AG04450 (cell line): ENCODE measurements around the gene PHOX2A. TPM values are rescaled to one million over a fixed set of nuclear protein-coding genes. Genes with fewer than 3 reads are reported as not detected.

Experiments used
- CTCF ChIA-PET: fragments of 300-600, 350-600 bp; formaldehyde crosslinking; extraction: SDS; loops from one replicate; lab custom pipeline; 2022; ENCODE audit warnings: antibody characterized with exemption, inconsistent platforms; lab: Charles Lee
- POLR2A ChIA-PET: fragments of 350-600 bp; formaldehyde crosslinking; extraction: SDS; loops from one replicate; lab custom pipeline; 2021; ENCODE audit warnings: antibody characterized with exemption, inconsistent platforms; lab: Yijun Ruan, JAX
- DNase-seq: peaks from one replicate; pipeline ENCODE4 v3.0.0-alpha.2; 2011; ENCODE audit warnings: low read depth, low spot score
- H3K27ac ChIP-seq: one replicate; pipeline ENCODE4 v1.5.1; 2012; ENCODE audit warnings: low read depth, low read length, control low read depth
- H3K27me3 ChIP-seq: one replicate; pipeline ENCODE4 v1.6.0; 2012; ENCODE audit warnings: low read length; ENCODE audit not compliant: control insufficient read depth, insufficient read depth
- H3K4me3 ChIP-seq: 2 replicates; pipeline ENCODE4 v1.5.1; 2011; ENCODE audit warnings: mild to moderate bottlenecking, low read depth, low read length, control low read depth
- H3K9me3 ChIP-seq: 2 replicates; pipeline ENCODE4 v1.5.1; 2012; ENCODE audit warnings: low read length; ENCODE audit not compliant: control insufficient read depth, insufficient read depth
- polyA plus RNA-seq: library from polyadenylated mRNA; depleted of rRNA; stranded (reverse); fragments of >200 nt; gene quantifications from 2 replicates; pipeline ENCODE4 v1.2.3, GENCODE V29; 2011
- TF ChIP-seq, protein P1 (sequence below): IDR thresholded peaks from 2 replicates; pipeline ENCODE4 v1.5.1; 2011; ENCODE audit warnings: low read depth, low read length, control low read depth, inconsistent platforms

The PHOX2A gene
- polyA plus RNA-seq, 1 experiment, result not detected

DNA sequence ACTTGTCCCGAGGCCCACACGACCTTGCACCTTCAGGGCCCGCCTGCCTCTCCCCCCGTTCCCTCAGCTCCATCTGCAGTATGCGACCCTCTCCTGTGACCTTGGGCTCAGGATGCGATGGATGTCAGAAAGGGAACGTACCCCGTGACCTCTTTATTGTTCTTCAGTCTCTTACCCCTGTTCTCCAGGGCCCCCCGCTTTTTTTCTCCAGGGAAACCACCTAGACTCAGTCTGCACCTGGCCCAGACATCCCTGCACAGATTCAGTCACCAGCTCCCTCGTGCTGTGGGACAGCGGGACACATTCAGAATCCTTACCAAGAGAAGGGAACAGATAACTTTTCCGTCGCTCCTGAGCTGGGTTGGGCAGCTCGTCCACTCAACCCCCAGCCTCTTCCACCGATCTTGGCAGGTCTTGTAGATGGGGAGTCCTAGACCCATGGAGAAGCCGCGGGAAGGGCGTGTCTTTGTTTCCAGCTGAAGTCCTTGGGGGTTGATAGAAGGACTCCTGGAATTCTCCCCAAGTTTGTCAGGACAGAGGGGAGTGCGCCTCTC lies 1.4 kb upstream of the PHOX2A start:
- H3K27me3 ChIP-seq, result peaks cover 82% of the 10 kb centered on the region
- peaks cover 8% of the 10 kb centered on the region; the same call in 1 of the 2 replicates for H3K9me3 ChIP-seq
- TF ChIP-seq, protein P1, sequence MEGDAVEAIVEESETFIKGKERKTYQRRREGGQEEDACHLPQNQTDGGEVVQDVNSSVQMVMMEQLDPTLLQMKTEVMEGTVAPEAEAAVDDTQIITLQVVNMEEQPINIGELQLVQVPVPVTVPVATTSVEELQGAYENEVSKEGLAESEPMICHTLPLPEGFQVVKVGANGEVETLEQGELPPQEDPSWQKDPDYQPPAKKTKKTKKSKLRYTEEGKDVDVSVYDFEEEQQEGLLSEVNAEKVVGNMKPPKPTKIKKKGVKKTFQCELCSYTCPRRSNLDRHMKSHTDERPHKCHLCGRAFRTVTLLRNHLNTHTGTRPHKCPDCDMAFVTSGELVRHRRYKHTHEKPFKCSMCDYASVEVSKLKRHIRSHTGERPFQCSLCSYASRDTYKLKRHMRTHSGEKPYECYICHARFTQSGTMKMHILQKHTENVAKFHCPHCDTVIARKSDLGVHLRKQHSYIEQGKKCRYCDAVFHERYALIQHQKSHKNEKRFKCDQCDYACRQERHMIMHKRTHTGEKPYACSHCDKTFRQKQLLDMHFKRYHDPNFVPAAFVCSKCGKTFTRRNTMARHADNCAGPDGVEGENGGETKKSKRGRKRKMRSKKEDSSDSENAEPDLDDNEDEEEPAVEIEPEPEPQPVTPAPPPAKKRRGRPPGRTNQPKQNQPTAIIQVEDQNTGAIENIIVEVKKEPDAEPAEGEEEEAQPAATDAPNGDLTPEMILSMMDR, result no peak
- H3K4me3 ChIP-seq, result no peak overlapping the region
- POLR2A ChIA-PET, result no interaction called here
- H3K27ac ChIP-seq, result no peak overlapping the region
- CTCF ChIA-PET, result interaction anchor here (0.6 to 2.7 kb wide), 4 partner anchors 169 to 220 kb away, joined by 3 to 12 read pairs (median 4); no protein-coding TSS in a partner anchor
- DNase-seq, result no peak

DNA sequence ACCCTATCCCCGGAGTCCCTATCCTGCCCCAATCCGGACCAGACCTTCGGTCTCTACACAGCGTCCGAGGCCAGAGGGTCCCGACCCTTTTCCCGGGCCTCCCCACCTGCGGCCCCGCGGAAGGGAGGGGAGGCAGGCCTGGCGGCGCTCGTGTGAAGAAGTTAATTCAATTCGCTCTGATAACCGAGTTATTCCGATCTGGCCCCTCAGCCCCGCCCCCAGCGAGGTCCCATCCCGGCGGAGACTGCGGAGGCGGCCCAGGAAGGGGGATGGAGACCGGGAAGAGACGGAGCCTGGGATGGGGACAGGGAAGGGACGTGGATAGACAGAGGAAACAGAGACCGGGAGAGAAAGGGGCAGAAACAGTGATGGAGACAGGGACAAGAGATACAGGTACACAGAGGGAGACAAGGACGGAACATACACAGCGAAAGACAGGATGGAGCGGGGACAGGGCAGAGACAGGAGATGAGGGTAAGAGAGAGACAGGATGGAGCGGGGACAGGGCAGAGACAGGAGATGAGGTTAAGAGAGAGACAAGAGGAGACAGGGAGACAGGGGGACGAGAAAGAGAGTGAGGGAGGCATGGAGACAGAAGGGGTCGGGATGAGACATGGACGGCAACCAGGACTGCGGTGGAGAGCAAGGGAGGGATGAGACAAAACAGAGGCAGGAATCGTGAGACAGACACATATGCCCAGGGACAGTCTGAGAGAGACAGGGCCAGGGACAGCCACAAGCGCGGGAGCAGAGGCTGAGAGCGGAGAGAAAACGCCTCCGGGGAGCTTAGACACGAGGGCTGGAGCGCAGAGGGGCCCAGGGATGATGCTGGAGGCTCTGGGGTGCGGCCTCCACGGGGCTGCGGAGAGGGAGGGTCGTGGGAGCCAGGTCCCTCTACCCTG lies 636 bp upstream of the PHOX2A start:
- ChIA-PET CTCF (interaction anchor here (0.6 to 2.7 kb wide), 4 partner anchors 169 to 219 kb away, joined by 3 to 12 read pairs (median 4); no protein-coding TSS in a partner anchor), POLR2A (no interaction called here)
- H3K27ac ChIP-seq, result no peak overlapping the region
- peaks cover 79% of the 10 kb centered on the region for H3K27me3 ChIP-seq
- H3K4me3 ChIP-seq, result peak overlapping the region; percentile 25
- TF ChIP-seq, protein P1, result no peak
- no peak for DNase-seq
- peaks cover 10% of the 10 kb centered on the region; the same call in 1 of the 2 replicates for H3K9me3 ChIP-seq

DNA sequence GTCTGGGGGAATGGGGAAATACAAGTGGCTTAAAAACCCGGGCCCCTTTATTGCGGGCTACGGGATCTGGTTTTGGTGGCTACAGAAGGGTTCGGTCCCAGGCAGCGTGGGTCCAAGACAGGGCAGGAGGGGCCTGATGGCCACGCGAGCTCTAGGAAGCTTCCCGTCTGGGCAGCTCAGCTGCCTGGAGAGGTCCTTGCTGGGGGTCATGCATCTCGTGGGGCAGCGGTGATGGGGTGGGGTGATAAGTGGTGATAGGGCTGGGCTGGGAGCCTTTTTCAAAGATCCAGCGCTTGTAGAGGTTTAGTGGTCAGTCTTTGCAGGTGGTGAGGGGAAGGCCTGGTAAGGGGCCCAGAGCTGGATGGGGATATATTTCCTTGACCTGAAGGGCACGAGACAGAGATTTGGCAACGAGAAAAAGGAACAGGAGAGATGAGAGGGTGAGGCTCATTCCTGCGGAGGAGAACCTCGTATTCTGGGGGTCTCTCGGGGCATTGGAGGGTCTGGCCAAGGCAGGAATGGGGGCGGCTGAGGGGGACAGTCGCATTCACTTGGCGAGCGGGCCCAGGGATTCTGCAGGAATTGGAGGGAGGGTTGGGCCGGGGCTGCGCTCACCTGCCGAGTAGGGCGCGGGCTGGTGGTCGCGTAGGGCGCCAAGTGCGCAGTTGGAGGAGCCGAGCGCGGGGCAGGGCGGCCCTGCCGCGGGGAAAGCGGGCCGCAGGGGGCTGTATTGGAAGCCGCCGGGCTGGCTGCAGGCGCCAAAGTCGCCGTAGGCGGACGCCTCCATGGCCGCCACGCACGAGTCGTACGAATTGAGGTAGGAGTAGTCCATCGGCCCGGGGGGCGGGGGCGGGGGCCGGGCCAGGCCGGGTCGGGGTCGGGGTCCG lies 560 bp downstream of the PHOX2A start:
- Histone ChIP-seq H3K9me3 (peaks cover 10% of the 10 kb centered on the region; the same call in 1 of the 2 replicates), H3K27ac (no peak overlapping the region), H3K4me3 (no peak overlapping the region), H3K27me3 (peaks cover 75% of the 10 kb centered on the region)
- ChIA-PET POLR2A (no interaction called here), CTCF (interaction anchor here (2.7 kb wide), 1 partner anchor 188 kb away, joined by 12 read pairs; no protein-coding TSS in a partner anchor)
- no peak for DNase-seq
- TF ChIP-seq, protein P1, result no peak

DNA sequence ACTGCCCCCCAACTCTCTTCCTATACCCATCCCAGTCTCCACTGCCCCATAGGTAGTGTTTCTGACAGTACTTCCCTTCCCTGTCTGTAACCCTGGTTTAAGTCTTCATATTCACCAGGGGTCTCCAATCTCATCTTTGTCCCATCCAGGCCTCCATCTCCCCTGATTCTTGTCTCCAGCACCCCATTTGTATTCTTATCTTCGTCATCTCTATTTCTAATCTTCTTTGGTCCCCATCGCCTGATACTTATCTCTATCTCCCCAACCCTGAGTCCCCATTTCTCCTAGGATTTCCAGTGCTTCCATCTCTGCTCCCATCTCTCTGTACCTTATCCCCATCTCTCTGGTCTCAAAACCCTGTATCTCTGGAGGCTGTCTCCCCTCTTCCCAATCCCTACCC lies 1.8 kb downstream of the PHOX2A start:
- no peak for DNase-seq
- Histone ChIP-seq H3K27me3 (peaks cover 63% of the 10 kb centered on the region), H3K27ac (no peak overlapping the region), H3K4me3 (no peak overlapping the region), H3K9me3 (peaks cover 10% of the 10 kb centered on the region; the same call in 1 of the 2 replicates)
- ChIA-PET POLR2A (no interaction called here), CTCF (no interaction called here)
- TF ChIP-seq, protein P1, result no peak
